Coronary artery (tissue), 2 donors: ENCODE results near the gene NPEPL1.
"Not testable (repeated sequence)": the region's sequence is repeated elsewhere in the genome, so short reads cannot be mapped to it uniquely, and the experiment has no call there.

Experiments
- DNase-seq: peaks from one replicate; pipeline ENCODE4 v3.0.0-alpha.2; 2017; ENCODE audit warnings: low spot score
- H3K27ac ChIP-seq, 2 donors: fragments of 200-600 bp; sonication (generic); one replicate each; pipeline ENCODE4 v1.5.1; 2016 to 2019
- H3K4me3 ChIP-seq: fragments of 200-600 bp; sonication (generic); 2 replicates; pipeline ENCODE4 v1.5.1; 2016; ENCODE audit warnings: mild to moderate bottlenecking, moderate library complexity
- CTCF ChIP-seq: fragments of 200-600 bp; sonication (generic); IDR thresholded peaks from one replicate; pipeline ENCODE4 v1.5.1; 2019; ENCODE audit warnings: antibody characterized with exemption

The NPEPL1 gene

GRCh38 chr20:58746620-58747019 is 54.0 kb downstream of the NPEPL1 start:
- Histone ChIP-seq H3K27ac (no peak overlapping the region), H3K4me3 (no peak overlapping the region)
- DNase-seq: peak; percentile 40
- no peak for TF ChIP-seq CTCF

DNA sequence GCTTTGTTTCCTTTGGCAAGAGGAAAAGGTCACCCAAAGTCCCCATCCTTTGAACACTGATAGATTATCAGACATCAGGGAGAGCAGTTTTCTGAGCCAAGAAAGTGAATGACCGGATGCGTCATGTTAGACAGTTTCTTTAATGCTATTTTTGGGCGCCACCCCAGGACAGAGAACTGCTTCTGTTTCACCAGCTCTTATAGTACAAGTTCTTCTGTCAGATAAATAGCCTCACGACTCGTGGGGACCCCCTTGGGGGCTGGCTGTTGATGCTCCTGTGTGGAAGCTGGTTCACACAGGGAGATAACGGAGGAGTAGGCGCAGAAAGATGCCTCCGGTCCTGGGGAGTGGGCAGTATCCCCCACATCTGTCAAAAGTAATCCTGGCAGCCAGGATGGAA is 54.6 kb downstream of the NPEPL1 start:
- Histone ChIP-seq H3K27ac (no peak overlapping the region), H3K4me3 (no peak overlapping the region)
- no peak for TF ChIP-seq CTCF
- no peak for DNase-seq

- Histone ChIP-seq H3K27ac (no peak overlapping the region), H3K4me3 (no peak overlapping the region)
- DNase-seq: no peak
- TF ChIP-seq CTCF: no peak
Observed at GRCh38 chr20:58748618-58749017, 56.0 kb downstream of the NPEPL1 start.

GRCh38 chr20:58749098-58749769 is 56.6 kb downstream of the NPEPL1 start:
- TF ChIP-seq CTCF: no peak
- Histone ChIP-seq H3K4me3 (no peak overlapping the region), H3K27ac (no peak overlapping the region)
- DNase-seq: no peak

DNA sequence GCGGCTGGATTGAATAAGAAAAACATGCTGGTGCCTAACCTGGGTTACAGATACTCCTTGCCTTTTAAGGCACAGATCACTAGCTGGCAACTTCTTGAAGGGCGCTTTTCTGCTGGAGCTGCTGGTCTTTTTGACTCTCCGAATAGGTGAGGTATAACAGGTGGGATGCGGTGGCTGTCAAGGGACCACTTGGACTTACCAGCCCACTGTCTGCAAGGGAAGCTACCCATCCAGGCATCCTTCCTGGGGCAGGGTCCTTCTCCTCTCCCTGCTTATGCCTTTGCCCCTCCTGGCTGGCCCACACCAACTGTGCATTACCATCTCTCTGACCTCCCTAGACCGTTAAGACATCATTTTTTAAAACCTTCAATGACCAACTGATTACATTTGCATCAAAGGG is 57.4 kb downstream of the NPEPL1 start:
- no peak for TF ChIP-seq CTCF
- DNase-seq: no peak
- H3K4me3 ChIP-seq: no peak overlapping the region
- no peak overlapping the region for H3K27ac ChIP-seq

DNA sequence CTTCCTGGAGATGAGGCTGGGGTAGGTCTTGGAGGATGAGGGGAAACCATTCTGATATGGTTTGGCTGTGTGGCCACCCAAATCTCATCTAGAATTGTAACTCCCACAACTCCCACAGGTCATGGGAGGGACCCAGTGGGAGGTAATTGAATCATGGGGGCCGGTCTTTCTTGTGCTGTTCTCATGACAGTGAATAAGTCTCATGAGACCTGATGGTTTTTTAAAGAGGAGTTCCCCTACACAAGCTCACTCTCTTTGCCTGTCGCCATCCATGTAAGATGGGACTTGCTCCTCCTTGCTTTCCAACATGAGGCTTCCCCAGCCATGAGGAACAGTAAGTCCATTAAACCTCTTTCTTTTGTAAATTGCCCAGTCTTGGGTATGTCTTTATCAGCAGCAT is 58.1 kb downstream of the NPEPL1 start:
- not testable (repeated sequence) for H3K4me3 ChIP-seq, H3K27ac ChIP-seq, DNase-seq

- Histone ChIP-seq H3K27ac (no peak overlapping the region), H3K4me3 (no peak overlapping the region)
- TF ChIP-seq CTCF: no peak
- no peak for DNase-seq
Observed at GRCh38 chr20:58751979-58752378, 59.4 kb downstream of the NPEPL1 start.

GRCh38 chr20:58752565-58752964 is 60.0 kb downstream of the NPEPL1 start:
- TF ChIP-seq CTCF: no peak
- Histone ChIP-seq H3K27ac (no peak overlapping the region), H3K4me3 (no peak overlapping the region)
- DNase-seq: no peak
